GM12872 (cell line): ENCODE measurements around the gene CCDC9.

Experiments used
- CTCF ChIP-seq: IDR thresholded peaks from 3 replicates; pipeline ENCODE4 v1.5.1; 2011; ENCODE audit warnings: low read depth, mild to moderate bottlenecking, low read length, moderate library complexity; ENCODE audit not compliant: insufficient read depth

Gene CCDC9

DNA sequence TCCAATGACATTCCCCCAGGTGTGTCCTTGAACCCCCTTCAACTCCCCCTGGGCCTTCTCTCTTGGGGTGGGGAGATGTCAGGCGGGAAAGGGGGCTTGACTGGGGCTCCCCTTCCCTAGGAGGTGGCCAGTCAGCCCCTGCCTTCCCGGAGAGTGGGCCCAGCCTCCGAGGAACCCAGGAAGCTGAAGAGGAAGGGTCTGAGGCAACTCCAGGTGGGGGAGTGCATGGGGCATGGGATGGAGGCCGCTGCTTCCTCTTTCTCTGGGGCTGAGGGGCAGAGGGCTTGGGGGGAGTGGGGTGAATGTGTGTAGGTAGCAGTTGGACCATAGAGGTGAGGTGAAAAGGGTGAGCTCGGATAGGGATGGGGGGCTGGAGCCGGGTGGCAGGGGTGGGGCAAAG is 15.6 kb downstream of the CCDC9 start:
- TF ChIP-seq CTCF, result no peak

GRCh38 chr19:47272448-47273312 is 16.4 kb downstream of the CCDC9 start:
- no peak for TF ChIP-seq CTCF

GRCh38 chr19:47273313-47274070 is 17.2 kb downstream of the CCDC9 start:
- no peak for TF ChIP-seq CTCF

DNA sequence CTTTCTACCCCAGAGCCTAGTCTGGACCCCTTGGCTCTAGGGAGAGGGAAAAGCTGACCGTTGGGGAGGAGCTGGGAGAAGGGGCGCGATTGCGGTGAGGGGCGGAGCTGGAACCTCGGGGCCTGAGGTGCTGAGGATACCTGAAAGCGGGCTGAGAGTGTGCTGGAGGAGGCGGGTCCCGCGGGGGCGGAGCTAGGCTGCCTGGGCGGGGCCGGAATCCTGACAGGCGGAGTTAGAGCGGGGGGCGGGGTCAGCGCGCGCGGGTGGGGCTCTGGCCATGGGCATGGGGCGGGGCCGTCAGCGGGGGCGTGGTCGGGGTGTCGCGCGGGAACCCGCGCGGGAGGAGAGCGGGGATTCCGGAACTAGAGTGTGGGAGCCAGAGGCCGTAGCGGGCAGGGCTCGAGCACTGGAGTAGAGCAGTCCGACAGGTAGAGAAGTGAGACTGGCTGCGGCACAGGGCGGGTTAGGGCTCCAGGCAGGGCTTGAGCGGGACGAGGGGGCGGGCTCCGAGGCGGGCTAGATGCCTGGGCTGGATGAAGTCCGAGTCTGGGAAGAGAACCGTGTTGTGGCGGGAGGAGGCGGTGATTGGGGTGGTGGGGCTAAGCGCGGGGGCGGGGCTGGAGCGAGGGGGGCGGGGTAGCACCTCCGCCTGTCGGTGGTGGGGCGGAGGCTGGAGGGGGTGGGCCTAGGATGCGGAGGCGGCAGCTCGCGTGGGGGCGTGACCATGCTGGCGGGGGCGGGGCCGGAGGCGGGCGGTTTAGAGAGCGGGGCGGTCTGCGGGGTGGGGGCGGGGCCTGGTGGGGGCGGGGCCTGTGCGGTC is 18.0 kb downstream of the CCDC9 start, which contains the start of gene INAFM1:
Gene INAFM1, plus strand, starts transcription at position 815 of the 820 bp plus-strand sequence. CDS start 35 bp downstream, outside the sequence.
- no peak for TF ChIP-seq CTCF

DNA sequence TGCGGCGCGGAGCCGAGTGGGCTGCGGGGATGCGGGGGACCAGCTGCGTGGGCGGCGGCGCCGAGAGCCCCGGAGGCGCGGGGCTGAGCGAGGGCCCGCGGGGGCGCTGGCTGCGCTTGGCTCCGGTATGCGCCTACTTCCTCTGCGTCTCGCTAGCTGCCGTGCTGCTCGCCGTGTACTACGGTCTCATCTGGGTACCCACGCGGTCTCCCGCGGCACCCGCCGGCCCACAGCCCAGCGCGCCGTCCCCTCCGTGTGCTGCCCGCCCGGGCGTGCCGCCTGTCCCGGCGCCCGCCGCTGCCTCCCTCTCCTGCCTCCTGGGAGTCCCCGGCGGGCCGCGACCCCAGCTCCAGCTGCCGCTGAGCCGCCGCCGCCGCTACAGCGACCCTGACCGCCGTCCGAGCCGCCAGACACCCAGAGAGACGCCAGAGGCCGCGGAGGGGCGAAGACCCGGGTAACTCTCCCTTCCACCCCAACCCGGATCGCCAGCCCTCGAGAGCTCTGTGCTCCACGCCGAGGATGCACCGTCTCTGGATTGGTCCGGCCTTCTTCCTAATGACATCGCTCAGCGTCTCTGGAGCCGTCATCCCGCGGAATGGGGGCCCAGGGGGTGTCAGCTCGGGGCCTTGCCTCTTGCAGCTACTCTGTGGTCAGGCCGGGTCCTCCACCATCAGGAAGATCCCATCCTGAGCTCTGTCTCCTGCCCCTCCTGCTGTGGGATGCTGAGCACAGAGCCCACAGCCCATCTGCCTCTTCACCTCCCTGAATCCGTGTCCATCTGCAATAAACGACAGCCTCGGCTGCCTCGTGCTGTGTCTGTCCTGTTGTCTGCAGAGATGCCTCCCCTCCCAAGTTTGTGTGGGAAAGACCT is 18.8 kb downstream of the CCDC9 start:
- no peak for TF ChIP-seq CTCF

DNA sequence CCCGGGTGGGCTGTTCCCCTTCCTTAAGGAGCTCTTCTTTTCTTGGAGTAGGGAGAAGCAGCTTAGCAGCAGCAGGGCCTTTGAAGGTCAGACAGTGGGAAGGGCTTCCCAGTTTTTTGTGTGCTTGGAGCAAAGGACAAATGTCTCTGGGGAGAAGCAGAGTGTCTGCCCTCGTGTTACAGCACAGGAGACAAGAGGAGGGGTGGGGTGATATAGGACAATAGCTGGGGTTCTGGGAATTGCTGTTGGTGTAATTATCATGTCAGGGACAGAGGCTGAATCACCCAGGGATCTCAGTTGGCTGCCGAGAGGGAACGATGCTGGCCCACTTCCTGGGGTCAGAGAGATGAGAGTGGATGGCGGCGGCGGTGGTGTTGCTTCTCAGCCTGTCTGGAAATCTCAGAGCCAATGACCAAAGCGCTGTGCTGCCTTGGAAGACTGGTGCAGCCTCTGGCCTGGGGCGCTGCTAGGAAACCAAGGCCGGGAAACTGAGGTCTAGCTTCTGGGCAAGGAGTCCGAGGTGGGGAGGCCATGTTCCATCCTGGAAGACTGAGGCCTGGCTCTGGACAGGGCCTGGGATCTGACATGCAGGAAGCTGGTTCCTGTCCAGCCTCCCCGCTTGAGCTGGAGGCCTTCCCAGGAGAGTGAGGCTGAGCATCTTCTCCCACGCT is 19.6 kb downstream of the CCDC9 start:
- TF ChIP-seq CTCF, result no peak
